HG03354 (cell line): ENCODE data around the gene CTBP2.

Source experiments
- ATAC-seq: cut with Tn5 transposase; IDR thresholded peaks from one replicate; pipeline ENCODE4 v1.9.1; 2021; ENCODE audit warnings: mild to moderate bottlenecking; ENCODE audit not compliant: unreplicated experiment, poor library complexity, severe bottlenecking

Gene CTBP2

GRCh38 chr10:125147971-125148439 lies 12.4 kb downstream of the CTBP2 start:
- no peak for ATAC-seq

- no peak for ATAC-seq
These were observed 13.4 kb downstream of the CTBP2 start for GRCh38 chr10:125146791-125147579.

DNA sequence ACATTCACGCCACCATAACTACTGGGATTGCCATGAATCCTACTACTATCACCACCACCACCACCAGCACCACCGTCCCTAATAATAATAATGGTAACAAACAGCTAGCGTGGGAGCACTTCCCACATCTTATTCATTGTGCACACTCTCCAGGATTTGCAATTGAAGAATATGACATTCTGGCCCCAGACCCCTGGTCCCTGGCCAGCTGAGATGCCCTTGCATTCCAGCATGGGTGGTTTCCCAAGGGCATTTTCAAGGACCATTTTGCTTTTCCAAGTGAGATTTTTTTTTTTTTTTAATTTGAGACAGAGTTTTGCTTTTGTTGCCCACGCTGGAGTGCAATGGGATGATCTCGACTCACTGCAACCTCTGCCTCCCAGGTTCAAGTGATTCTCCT lies 14.7 kb downstream of the CTBP2 start:
- ATAC-seq = no peak

DNA sequence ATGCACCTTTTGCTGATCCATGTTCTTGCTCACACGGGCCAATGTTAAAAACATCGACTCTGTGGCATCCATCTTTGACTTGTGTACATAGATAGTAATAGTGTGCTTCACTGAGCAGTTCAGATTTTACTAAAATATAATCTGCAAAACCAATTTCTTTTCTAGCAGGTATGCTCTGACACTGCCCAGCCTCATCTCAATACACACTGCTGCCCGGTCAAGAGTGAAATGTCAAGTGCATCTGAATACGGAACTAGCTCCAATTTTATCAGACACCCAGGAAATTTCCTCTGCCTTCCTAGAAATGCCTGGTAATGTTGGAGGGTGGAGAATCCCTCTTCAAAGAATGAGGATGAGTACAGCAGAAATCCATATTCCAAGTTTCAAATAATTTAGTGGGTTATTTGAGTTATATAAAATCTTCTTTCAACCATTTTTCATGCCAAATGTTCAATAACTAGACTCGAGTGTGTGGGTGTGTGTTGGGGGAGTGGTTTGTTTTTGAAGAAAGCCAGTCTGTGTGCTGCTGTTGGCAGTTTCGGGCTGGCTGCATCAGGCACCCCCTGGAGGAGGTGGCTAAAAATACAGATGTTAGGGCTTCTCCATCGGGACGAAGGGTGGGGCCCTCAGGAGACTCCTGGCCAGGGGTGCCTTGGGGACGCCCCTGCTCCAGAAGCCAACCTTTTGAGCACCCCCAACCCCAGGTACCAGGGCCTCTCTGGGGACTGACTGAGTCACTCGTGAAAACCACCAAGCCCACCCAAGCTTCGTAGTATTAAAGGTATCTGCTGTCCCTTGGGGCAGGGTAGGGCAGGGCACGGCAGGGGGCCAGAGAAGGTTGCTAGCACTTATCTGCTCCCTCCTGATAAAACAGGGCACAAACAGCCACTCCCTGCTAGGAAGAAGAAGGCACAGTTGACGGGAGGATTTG lies 15.4 kb downstream of the CTBP2 start:
- ATAC-seq = peak; percentile 51

DNA sequence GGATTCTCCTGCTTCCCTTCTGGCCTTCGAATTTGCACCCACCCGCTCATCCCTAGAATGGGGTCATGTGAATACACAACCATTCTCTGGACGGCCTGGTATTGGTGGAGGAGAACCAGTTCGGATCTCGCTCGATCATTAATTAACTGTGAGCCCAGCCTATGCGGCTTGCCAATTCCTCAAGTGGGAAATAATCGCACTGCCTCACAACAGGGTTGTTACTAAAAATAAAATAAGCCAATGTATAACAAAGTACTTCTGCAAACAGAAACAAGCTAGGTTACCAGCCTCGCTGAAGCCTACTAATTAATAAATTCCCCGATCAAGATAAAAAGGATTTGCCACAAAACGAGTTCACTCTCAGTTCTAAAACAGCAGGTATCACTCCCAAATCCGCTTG lies 16.2 kb downstream of the CTBP2 start:
- no peak for ATAC-seq

GRCh38 chr10:125142946-125143345 lies 17.4 kb downstream of the CTBP2 start:
- no peak for ATAC-seq

GRCh38 chr10:125141860-125142484 lies 18.4 kb downstream of the CTBP2 start:
- ATAC-seq = no peak

- ATAC-seq = no peak
These were observed 19.1 kb downstream of the CTBP2 start for GRCh38 chr10:125141150-125141859.

DNA sequence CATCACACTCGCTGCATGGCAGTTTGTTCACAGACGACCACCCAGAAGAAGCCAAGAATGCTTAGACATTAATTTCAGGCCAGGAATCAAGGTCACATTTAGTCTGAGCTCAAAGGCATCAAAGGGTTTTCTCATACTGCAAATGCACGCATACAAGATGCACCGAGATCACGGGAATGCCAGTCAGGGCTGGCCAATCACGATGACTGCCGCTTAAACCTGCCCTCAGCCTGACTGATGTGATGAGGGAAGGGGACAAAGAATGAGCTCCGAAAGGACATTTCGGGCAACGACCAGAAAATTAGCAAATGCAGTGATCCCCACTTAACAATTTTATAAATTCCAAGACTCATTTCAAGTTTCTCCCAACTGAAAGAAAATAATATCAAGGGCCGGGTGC lies 20.2 kb downstream of the CTBP2 start:
- ATAC-seq = no peak

DNA sequence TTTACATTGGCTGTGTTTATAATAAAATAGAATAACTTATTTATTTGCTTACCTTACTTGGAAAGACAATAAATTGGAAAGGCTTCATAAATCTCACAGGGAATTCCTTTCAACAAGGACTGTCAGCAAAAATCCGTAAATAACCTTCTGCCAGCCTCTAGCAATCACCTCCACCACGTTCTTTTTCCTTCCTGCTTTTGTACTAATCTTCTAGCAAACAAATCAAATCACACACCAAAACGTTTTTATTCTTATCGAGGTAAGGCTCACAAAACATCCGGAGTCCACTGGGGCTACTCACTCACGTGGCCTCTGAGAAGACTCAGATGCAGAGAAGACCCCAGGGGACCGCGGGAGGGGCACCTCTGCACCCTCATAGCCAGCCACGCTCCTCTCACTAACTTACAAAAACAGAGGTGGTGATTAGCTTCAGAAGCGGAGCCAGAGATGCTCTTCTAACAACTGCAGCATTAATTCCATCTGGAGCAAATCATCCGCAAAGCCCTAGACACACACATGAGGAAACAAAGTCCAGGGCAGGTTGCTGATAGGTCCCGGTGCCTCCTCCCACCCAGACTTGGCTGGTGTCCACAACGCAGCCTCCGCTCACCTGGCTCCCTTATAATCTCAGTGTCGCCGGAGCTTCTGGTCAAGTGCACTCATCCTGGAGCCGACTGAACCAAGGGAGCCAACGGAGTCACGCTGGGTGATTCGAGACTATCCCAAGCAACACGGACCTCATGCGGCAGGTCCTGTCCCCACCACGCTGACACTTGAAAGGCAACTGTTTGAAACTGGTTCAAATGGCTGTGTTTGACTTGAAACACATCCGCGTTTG lies 22.5 kb downstream of the CTBP2 start:
- no peak for ATAC-seq

DNA sequence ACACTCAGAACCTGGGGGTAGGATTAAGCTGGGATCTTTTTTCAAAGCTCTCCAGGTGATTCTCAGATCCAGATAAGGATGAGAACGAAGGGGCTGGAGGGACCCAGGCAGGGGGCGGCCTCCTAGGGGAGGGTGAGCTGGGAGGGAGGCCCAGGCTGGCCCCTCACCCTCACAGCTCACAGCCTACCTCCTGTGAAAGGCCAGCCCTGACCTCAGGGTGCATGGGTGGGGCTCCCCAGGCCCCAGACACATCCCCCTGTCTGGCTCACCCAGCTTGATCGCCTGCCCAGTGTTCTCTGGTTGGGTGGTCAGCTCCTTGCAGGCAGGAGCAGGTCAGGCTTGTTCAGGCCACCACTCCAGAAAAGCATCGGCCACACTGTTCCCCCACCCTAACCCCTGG lies 24.3 kb downstream of the CTBP2 start:
- no peak for ATAC-seq

DNA sequence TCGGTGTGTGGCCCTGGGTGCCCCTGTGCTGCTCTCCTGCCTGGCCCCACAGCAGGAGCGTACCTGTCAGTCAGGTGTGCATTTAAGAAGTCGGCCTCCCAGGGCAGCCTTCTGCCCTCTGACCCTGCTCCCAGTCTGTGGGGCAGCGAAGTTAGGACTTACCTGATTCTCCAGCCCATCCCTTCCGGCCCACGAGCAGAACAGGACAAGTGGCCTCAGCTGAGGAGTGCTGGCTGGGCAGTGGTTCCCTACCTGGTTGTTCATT lies 24.7 kb downstream of the CTBP2 start:
- ATAC-seq = no peak

GRCh38 chr10:125134916-125135770 lies 25.2 kb downstream of the CTBP2 start:
- no peak for ATAC-seq

- ATAC-seq = no peak
These were observed 25.9 kb downstream of the CTBP2 start for GRCh38 chr10:125134483-125134848.

- no peak for ATAC-seq
These were observed 26.5 kb downstream of the CTBP2 start for GRCh38 chr10:125133696-125134482.

DNA sequence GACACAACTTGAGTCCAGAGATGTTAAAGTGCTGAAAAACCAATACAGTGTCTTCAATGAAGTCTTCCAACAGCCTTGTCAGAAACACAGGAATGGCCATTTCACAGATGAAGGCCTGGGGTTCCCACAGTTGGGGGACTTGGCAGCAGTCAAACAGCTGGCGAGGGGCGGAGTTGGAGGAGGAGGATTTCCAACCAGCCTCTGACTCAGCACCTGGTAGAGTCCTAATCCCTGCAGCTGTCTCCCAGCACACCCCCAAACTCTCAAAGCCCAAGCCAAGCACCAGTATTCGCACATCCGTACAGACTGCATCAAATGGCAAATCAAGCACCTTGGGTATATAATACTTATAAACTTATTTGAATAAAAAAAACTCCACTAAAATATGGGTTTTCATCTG lies 28.0 kb downstream of the CTBP2 start:
- no peak for ATAC-seq

- no peak for ATAC-seq
These were observed 29.4 kb downstream of the CTBP2 start for GRCh38 chr10:125130916-125131315.

DNA sequence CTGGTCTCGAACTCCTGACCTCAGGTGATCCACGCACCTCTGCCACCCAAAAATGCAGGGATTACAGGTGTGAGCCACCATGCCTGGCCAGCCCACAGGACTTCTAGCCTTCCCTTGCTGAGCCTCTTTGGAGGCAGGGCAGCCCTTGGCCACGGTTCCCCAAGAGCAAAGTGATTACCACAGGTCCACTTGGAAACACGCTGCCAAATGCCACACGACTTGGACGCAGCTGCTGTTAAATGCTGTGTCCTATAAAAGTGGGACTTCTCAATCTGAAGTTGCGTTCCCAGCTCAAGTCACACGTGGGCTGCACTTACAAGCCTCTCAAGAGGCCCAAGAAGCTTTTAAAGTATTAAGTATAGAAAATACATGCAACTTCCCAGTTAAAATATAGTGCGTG lies 30.1 kb downstream of the CTBP2 start:
- no peak for ATAC-seq
